ENCODE results near the gene SPG7. TPM values are rescaled to one million over a fixed set of nuclear protein-coding genes. Genes with fewer than 3 reads are reported as not detected.

Gene SPG7
- total and polyA plus RNA-seq, 2 of the 4 experiments (the other 2 are of a cell fraction), result 94.6 to 96.8 TPM

GRCh38 chr16:89572485-89573205 is 64.4 kb downstream of the SPG7 start:
- Histone ChIP-seq H4K8ac (ENCODE audit: low read depth in 2 of 2, low read length in 2 of 2) (peak overlapping the region in 1 of 2 experiments; percentile 51; a peak in 2 of 4 replicates), H3K4me3 (ENCODE audit: insufficient read depth, low read depth, low read length) (no peak overlapping the region), H3K4me2 (ENCODE audit: low read depth, low read length) (no peak overlapping the region), H3K36me3 (ENCODE audit: control insufficient read depth, insufficient read depth, low read length) (no peaks in the 10 kb centered on the region), H2BK20ac (ENCODE audit: low read depth, low read length) (peak overlapping the region; percentile 58; the same call in 1 of the 2 replicates), H3K4me1 (ENCODE audit: control insufficient read depth, insufficient read depth, low read length) (peaks cover 15% of the 10 kb centered on the region), H3K14ac (replicated peaks; ENCODE audit: low read depth, low read length) (no peak overlapping the region), H3K23ac (ENCODE audit: low read depth, low read length) (no peak overlapping the region; the same call in 1 of the 2 replicates), H3K27ac (ENCODE audit: insufficient read depth, low read length) (peak overlapping the region; percentile 32), H4K20me1 (ENCODE audit: insufficient read depth, low read length) (no peaks in the 10 kb centered on the region), H3K9me1 (ENCODE audit: insufficient read depth, low read length) (no peaks in the 10 kb centered on the region), H2AK5ac (ENCODE audit: low read depth, low read length) (peak overlapping the region; percentile 49), H3K9me3 (ENCODE audit: control insufficient read depth, insufficient read depth, low read length) (no peaks in the 10 kb centered on the region), H3K27me3 (ENCODE audit: control insufficient read depth, insufficient read depth, low read length) (peaks cover 4% of the 10 kb centered on the region; the same call in 1 of the 2 replicates), H3K79me1 (ENCODE audit: low read depth in 1 of 2, low read length in 2 of 2) (no peaks in the 10 kb centered on the region; a peak in 1 of 4 replicates), H3K18ac (ENCODE audit: low read depth, low read length) (peak overlapping the region; percentile 38; the same call in 1 of the 2 replicates), H3K9ac (ENCODE audit: low read depth, low read length) (no peak overlapping the region), H4K91ac (ENCODE audit: insufficient read depth, low read depth, low read length) (no peak overlapping the region), H2AFZ (replicated peaks; ENCODE audit: low read length, poor library complexity) (peak overlapping the region; percentile 24), H2AK9ac (replicated peaks; ENCODE audit: low read depth, low read length, poor library complexity) (peak overlapping the region; percentile 72), H2BK5ac (ENCODE audit: low read depth, low read length, poor library complexity, severe bottlenecking) (no peak overlapping the region), H2BK15ac (ENCODE audit: low read depth, low read length) (peak overlapping the region; percentile 40; the same call in 1 of the 3 replicates), H3K56ac (ENCODE audit: extremely low read depth, insufficient read depth, low read length) (no peak overlapping the region), H3K4ac (ENCODE audit: low read depth, low read length) (peak overlapping the region; percentile 54; the same call in 1 of the 2 replicates), H4K5ac (ENCODE audit: low read depth, low read length) (peak overlapping the region; percentile 25; the same call in 1 of the 2 replicates), H2BK120ac (ENCODE audit: low read depth, low read length) (peak overlapping the region; percentile 44; the same call in 1 of the 2 replicates)
- ChIA-PET POLR2A (ENCODE audit: unreplicated experiment) (no interaction called here), CTCF (no interaction called here)
- DNase-seq (no peak), ATAC-seq (ENCODE audit: low read depth) (no peak)
- in situ Hi-C loops (cut with MboI; ENCODE audit: low sequenced_read_pairs) (loop anchor here (5.0 kb wide), 1 partner anchor 70 kb away; no protein-coding TSS in a partner anchor), intact Hi-C loops (cut with micrococcal nuclease) (no loop called here), dilution Hi-C loops (cut with HindIII; ENCODE audit: low sequenced_read_pairs, unreplicated experiment) (no loop called here)
- WGBS, 2 experiments (ENCODE audit: extremely low coverage in 2 of 2, insufficient read length in 1 of 2), result 73% methylated on average over 8 of the region's 19 CpGs; no CpG with 5 or more reads in 1 of the 2 experiments
- no TSS peak for BruUV-seq (replicated peaks)
- TF ChIP-seq SMC3 (IDR thresholded peaks at IDR 0.05; ENCODE audit: low read depth, low read length), result no peak
- TF ChIP-seq POLR2A (IDR thresholded peaks at IDR 0.05; ENCODE audit: low read depth, low read length), result no peak
- TF ChIP-seq NFE2L2 (IDR thresholded peaks at IDR 0.05; ENCODE audit: low read depth, low read length), result no peak
- TF ChIP-seq MAFK (IDR thresholded peaks at IDR 0.05; ENCODE audit: low read depth, low read length), result no peak
- TF ChIP-seq RFX5 (IDR thresholded peaks at IDR 0.05; ENCODE audit: low read depth, low read length), result no peak
- no peak for TF ChIP-seq USF2 (IDR thresholded peaks at IDR 0.05; ENCODE audit: low read depth, low read length)
- TF ChIP-seq MXI1 (IDR thresholded peaks at IDR 0.05; ENCODE audit: borderline replicate concordance, low read depth, low read length), result no peak
- TF ChIP-seq, protein P1, sequence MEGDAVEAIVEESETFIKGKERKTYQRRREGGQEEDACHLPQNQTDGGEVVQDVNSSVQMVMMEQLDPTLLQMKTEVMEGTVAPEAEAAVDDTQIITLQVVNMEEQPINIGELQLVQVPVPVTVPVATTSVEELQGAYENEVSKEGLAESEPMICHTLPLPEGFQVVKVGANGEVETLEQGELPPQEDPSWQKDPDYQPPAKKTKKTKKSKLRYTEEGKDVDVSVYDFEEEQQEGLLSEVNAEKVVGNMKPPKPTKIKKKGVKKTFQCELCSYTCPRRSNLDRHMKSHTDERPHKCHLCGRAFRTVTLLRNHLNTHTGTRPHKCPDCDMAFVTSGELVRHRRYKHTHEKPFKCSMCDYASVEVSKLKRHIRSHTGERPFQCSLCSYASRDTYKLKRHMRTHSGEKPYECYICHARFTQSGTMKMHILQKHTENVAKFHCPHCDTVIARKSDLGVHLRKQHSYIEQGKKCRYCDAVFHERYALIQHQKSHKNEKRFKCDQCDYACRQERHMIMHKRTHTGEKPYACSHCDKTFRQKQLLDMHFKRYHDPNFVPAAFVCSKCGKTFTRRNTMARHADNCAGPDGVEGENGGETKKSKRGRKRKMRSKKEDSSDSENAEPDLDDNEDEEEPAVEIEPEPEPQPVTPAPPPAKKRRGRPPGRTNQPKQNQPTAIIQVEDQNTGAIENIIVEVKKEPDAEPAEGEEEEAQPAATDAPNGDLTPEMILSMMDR (conservative IDR thresholded peaks at IDR 0.05; ENCODE audit: low read depth, low read length), result no peak
- TF ChIP-seq CEBPB (IDR thresholded peaks at IDR 0.05; ENCODE audit: low read depth, low read length), result no peak

All from IMR-90 (cell line).